NCI-H1694 (cell line): ENCODE data around the gene PARVA.

Experiments
- DNase-seq: peaks from one replicate; lab custom pipeline; 2025; lab: John Stamatoyannopoulos, UW

The PARVA gene

DNA sequence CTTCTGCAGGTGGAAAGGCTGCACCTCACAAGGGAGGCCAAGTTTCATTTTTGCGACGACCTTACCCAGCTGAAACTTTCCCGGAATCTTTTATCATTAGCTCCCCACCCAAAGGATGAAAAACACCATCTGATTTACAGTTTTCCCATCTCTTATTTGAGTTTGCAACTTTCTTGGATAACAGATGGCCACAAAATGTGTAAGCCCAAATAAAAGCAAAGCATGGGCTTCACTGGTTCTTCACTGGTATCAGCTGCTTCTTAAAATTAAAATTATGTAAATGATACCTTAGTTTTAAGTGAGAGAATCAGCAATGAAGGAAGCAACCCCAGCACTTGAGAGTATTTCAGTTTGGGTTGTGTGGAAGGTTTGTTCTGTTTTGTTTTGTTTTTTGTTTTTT is 55.8 kb downstream of the PARVA start:
- no peak for DNase-seq

GRCh38 chr11:12433571-12434324 is 56.4 kb downstream of the PARVA start:
- DNase-seq: no peak

- DNase-seq: no peak
Measured at GRCh38 chr11:12434325-12434654, 56.9 kb downstream of the PARVA start.

GRCh38 chr11:12435264-12435663 is 57.9 kb downstream of the PARVA start:
- DNase-seq: no peak

DNA sequence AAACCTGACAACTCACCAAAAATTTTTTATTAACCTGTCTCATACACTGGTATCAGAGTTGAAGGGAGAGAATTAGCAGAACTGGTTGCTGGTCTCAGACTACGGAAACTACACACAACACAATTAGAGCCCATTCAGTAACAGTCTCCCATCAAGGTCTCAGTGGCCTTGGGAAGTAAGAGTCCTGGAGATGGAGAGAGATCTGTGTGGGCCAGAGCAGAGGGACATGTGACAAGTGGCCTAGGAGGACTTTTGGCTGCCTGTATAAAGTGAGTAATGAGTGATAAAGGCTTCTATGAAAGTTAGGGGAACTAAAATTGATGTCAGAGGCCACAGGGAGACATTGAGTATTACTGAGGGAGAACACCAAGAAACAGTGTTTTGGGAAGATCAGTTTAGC is 58.9 kb downstream of the PARVA start:
- DNase-seq: no peak

DNA sequence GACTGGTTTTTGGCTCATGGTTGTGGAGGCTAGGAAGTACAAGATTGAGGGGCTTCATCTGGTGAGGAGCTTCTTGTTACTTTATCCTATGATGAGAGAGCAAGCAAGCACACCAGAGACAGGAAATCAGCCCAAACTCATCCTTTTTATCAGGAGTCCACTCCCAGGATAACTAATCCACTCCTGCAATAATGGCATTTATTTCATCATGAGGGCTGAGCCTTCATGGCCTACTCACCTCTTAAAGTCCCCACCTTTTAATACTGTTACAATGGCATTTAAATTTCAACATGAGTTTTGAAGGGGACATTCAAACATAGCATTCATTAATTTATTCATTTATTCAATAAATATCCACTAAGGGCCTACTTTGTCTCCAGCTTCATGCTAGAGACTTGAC is 60.9 kb downstream of the PARVA start:
- no peak for DNase-seq

DNA sequence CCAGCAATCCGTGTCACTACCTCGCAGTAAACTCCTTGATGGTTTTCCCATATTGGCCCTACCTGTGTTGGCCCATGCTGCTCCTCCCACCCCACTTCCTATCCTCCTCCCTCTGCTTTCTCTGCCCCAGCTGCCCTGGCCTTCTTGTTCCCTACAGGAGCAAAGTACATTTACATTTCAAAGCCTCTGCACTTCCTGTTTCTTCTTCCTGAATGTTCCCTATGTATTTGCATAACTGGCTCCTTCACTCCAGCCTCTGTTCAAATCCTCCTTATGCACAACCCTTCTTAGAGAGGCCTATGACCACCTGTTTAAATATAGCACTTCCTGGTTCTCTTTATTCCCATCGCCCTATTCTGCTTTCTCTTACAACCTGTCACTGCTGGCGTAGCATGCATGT is 62.2 kb downstream of the PARVA start:
- DNase-seq: no peak

- DNase-seq: no peak
Measured at GRCh38 chr11:12440565-12440964, 63.2 kb downstream of the PARVA start.

GRCh38 chr11:12441231-12441861 is 64.0 kb downstream of the PARVA start:
- DNase-seq: no peak

DNA sequence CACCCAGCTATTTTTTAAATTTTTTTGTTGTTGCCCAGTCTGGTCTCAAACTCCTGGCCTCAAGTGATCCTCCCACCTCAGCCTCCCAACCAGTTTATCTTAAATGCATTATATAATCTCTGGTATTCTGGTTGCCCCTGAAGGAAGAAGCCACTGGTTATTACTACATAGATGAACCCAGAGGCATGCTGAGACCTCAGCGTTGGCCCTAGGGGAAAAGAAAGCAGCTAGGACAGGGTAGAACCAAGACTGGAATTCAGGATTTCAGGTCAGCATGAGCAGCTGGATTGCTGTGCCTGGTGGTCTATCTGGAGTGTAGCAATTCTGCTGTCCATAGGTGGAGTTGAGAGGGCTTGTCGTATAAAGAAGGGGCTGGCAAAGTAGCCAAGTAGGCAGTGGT is 67.2 kb downstream of the PARVA start:
- no peak for DNase-seq

- DNase-seq: no peak
Measured at GRCh38 chr11:12445001-12445400, 67.6 kb downstream of the PARVA start.

DNA sequence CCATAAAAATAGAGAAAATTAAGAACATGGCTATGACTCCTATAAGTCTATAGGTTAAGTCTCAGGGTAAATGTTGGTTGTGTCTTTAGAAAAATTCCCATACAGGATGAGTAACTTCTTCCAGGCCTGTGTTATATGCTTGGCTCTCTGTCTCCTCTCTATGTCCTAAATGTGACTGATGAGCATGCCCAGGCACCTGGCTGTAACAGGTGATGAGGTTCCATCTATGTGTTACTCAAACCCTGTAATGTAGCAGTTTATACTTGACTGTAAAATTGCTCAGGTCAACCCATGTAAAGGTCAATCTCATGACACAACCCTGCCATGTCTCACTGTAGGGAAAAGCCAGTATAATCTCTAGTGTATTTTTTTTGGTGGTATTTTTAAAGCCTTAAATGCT is 69.5 kb downstream of the PARVA start:
- DNase-seq: no peak

GRCh38 chr11:12448131-12448939 is 71.0 kb downstream of the PARVA start:
- no peak for DNase-seq

DNA sequence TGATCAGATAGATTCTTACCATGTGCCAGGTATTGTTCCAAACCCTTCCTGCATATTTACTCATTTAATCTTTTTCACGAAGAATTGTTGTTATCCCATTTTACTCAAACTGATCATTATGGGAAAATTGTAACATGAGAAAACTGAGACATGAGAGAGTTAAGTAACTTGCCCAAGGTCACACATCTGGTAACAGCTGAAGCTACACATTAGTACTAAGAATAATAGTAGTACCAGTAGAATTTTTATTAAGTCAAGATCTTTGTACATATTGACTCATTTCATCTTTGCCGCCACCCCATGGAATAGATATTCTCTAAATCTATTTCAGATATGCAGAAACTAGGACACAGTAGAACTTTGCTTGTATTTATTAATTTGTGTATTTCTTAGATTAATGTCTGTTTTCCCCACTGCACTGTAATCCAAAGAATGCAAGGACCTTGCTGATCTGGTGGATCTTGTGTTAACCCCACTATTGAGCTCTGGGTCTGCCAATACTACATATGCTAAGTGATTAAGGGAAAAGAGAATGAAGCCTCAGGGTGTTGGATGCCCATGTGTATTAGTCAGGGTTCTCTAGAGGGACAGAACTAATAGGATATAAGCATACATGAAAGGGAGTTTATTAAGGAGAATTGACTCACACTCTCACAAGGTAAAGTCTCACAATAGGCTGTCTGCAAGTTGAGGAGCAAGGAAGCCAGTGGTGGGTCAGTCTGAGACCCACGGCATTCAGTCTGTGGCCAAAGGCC is 72.8 kb downstream of the PARVA start:
- DNase-seq: no peak

DNA sequence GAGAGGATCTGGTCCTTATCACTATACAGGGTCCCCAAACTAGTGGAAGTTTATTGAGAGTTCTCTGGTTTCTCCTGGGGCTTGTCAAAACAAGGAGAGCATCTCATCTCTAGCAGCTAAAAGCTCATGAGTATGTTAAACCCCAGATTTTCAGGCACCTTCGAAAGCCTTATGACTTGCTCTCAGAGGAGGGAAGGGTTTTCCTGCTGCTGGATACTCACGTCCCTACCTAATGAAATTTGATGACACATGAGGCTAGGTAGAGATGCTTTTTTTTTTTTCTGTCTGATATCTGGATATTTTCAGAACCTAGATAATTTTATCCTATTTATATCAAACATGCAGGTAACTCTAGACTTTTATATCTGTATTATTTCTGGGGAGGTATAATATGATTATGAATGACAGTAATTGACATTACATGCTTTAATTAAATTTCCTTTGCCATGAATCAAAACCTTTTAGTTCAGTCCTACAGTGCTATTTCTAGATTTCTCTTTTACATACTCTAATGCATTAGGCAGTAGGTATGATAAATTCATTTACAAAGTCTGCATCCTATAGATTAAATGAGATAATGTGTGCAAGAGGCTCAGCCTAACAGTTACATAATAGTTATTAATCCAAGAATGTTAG is 73.9 kb downstream of the PARVA start:
- no peak for DNase-seq

DNA sequence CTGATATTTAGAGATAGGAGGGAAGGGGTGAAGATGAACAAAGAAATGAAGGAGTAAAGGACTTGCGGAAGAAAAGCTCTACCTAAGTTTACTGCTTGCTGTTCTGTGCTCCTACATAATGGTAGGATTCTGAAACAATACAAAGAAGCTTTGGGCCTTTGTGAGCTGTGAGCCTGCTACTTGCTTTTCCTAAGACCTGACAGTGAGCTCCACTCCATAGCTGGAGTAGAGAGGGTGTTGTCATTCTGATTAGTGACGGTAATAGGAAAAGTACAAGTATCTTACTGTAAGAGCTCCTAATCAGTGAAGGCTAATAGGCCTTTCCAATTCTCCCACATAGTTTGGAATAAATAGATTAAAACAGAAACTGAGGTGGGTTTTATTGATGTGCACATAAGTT is 75.9 kb downstream of the PARVA start:
- DNase-seq: no peak

DNA sequence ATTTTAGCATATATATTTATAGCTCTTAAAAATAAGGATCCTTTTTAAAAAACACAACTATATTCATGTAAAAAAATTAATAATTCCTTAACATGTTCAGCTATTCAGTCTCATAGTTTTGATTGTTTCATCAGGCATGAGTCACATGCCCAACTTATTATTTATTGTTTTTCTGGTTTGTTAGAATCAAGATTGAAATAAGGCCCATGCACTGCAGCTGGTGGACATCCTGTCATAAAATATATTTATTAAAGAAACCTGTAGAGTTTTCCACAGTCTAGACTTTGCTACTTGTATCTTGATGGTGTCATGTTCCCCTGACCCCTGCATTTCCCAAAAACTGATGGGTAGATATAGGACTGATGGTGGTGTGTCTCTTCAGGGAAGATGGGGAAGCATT is 77.4 kb downstream of the PARVA start:
- no peak for DNase-seq

DNA sequence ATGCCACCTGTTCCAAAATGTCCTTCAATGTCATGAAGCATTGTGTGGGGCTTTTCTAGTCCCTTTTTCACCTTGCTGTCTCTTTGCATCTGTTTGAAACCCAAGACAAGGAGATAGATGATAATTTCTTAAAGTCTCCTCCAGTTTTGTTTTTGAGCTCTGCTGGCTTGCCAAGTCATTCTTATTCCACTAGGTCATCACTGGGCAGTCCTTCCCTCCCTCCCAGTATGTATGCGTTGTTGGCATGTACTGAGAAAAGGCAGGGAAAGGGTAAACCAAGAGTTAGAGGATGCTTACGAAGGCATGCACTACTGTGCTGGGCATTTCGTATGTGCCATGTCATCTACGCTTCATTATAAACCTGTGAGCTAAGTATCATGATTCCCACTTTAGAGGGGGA is 78.6 kb downstream of the PARVA start:
- no peak for DNase-seq

DNA sequence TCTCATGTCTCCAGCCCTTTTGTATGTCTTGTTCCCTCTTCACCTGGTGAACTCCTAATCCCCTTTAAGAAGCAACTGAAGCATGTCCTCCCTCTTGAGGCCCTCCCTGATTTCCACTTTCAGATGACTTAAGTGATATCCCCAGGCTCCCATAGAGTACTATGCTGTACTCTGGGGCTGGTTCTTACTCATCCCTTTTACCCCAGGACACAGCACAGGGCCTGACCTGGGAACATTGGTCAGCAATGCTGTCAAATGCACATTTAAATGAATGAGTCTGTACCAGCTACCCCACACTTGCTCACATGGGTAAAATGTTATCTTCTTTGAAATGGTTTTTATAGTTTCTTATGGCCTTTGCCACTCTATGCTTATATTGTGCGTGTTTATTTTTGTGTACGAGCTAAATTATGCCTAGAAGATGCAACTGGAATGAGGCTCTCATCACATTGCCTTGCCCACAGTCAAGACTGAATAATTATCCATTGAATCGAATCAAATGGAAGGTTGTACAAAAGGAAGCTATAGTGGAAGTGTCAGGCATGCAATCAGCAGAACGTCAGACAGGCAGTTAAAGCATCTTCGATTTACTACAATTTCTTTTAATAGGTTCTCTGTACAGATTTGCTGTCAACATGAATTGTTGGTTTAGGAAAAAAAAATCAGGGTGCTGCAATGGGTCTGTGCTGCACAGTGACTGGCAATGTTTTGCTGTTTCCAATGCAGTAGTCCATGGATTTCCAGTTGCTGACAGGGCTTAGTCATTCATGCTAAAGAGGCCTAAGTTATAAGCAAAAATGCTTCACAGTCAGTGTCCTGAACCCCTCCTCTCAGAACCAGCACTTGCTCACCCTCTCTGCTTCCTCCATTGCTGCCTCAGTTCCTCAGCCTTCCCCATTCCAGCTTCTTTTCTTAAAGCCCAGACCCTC is 79.5 kb downstream of the PARVA start:
- no peak for DNase-seq

GRCh38 chr11:12458042-12458441 is 80.7 kb downstream of the PARVA start:
- no peak for DNase-seq

GRCh38 chr11:12459374-12459773 is 82.0 kb downstream of the PARVA start:
- DNase-seq: no peak
